ENCODE data around the gene KRT75. TPM values are rescaled to one million over a fixed set of nuclear protein-coding genes. Genes with fewer than 3 reads are reported as not detected.

The KRT75 gene
- total RNA-seq, 4 donors from 2014 or later, result not detected

DNA sequence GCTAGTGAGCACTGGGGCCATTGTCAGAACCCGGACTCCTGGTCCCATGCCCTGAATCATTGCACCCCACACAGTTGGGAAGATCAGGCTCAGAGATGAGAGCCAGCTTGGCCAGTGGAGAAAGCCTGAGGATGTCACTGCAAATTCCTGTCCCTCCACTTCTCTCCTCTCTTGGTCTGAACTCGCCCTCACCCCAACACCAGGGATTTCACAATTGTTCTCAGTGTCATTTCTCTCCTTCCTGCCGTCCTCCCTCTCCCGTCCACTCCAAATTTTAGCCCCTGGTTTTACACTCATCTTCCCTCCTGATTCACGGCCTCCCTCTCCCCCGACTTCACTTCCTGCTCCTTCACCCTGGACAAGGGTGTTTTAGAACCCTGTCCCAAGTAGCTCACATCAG, 11.1 kb downstream of the KRT75 start:
- Histone ChIP-seq H3K27ac (peak overlapping the region; percentile 33 to 79 (median 60)), H3K4me1 (peaks cover 0 to 13% (median 5%) of the 10 kb centered on the region in 4 donors)

DNA sequence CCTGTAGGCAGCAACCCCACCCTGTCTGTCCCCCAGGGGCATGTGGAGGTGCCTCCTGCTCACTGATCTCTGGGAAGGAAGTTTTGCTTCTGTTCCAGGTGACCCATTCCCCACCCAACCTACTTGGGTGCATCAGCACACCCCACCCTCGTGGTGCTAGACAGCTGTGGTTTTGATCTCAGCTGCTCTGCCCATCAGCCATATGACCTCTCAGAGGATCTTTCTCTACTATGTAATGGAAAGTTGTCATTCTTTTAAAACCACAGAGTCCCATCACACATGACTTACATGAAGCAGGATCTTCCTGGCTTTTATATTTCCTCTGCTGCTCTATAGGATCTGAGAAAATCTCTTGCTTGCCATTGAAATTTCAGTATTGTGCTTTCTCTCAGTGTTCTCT, 14.5 kb downstream of the KRT75 start:
- Histone ChIP-seq H3K27ac (no peak overlapping the region), H3K9me3 (no peaks in the 10 kb centered on the region), H3K27me3 (no peaks in the 10 kb centered on the region), H3K4me1 (peaks cover 0 to 19% (median 8%) of the 10 kb centered on the region in 4 donors), H3K36me3 (no peaks in the 10 kb centered on the region), H3K4me3 (no peak overlapping the region)
- DNase-seq, result no peak
- intact Hi-C loops (cut with DNase I; ENCODE audit: low total_unique reads) (no loop called here), in situ Hi-C loops (cut with MboI; ENCODE audit: low pct_ligation_motif_present in 1 of 4, low pct_unique_long_range_greater_than_20kb in 1 of 4, low sequenced_read_pairs in 3 of 4) (no loop called here)
- 53% methylated on average over 1 of the region's 1 CpG; no CpG with 5 or more reads in 1 of the 2 donors for WGBS, 2 donors (ENCODE audit: low coverage in 1 of 2)
- TF ChIP-seq, protein P1, sequence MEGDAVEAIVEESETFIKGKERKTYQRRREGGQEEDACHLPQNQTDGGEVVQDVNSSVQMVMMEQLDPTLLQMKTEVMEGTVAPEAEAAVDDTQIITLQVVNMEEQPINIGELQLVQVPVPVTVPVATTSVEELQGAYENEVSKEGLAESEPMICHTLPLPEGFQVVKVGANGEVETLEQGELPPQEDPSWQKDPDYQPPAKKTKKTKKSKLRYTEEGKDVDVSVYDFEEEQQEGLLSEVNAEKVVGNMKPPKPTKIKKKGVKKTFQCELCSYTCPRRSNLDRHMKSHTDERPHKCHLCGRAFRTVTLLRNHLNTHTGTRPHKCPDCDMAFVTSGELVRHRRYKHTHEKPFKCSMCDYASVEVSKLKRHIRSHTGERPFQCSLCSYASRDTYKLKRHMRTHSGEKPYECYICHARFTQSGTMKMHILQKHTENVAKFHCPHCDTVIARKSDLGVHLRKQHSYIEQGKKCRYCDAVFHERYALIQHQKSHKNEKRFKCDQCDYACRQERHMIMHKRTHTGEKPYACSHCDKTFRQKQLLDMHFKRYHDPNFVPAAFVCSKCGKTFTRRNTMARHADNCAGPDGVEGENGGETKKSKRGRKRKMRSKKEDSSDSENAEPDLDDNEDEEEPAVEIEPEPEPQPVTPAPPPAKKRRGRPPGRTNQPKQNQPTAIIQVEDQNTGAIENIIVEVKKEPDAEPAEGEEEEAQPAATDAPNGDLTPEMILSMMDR (IDR thresholded peaks at IDR 0.05), result no peak
- TF ChIP-seq POLR2A (IDR thresholded peaks at IDR 0.05) (no peak), POLR2AphosphoS5 (IDR thresholded peaks at IDR 0.05) (no peak), EP300 (IDR thresholded peaks at IDR 0.05; ENCODE audit: low read depth) (no peak)

More for the DNA sequence above, 11.1 kb downstream of the KRT75 start:
- no peak for DNase-seq
- in situ Hi-C loops (cut with MboI; ENCODE audit: low pct_ligation_motif_present in 1 of 4, low pct_unique_long_range_greater_than_20kb in 1 of 4, low sequenced_read_pairs in 3 of 4) (no loop called here), intact Hi-C loops (cut with DNase I; ENCODE audit: low total_unique reads) (no loop called here)
- Histone ChIP-seq H3K27me3 (no peaks in the 10 kb centered on the region), H3K4me3 (no peak overlapping the region), H3K36me3 (no peaks in the 10 kb centered on the region), H3K9me3 (no peaks in the 10 kb centered on the region)
- TF ChIP-seq EP300 (IDR thresholded peaks at IDR 0.05; ENCODE audit: low read depth), result no peak
- TF ChIP-seq POLR2AphosphoS5 (IDR thresholded peaks at IDR 0.05), result no peak
- TF ChIP-seq POLR2A (IDR thresholded peaks at IDR 0.05), result no peak
- TF ChIP-seq, protein P1 (IDR thresholded peaks at IDR 0.05), result no peak
- 60 to 73% methylated on average over 2 to 6 of the region's 6 CpGs for WGBS, 2 donors (ENCODE audit: low coverage in 1 of 2)

DNA sequence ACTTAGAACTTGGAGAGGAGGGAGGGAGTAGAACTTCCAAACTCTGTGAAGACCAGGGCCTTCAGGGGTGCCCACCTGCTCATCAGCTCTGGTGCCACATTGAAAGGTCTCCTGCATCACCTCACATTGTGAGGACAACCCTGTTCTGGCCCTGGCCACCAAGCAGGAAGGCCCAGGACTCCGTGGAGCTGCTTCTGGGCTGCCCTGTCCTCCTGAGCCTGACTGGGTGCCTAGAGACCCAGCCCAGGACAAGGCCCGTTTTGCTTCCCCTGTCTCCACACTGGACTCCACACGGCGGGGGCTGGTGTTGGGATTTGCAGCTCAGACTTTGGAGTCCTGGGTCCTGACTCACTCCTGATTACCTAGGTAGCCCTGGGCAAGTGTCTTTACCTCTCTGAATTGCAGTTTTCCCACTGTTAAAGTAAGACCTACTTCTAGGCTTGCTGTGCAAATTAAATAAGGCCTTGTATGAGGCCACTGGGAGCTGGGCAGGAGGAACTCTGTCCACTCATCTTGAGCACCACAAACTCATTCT, 15.5 kb downstream of the KRT75 start:
- intact Hi-C loops (cut with DNase I; ENCODE audit: low total_unique reads) (no loop called here), in situ Hi-C loops (cut with MboI; ENCODE audit: low pct_ligation_motif_present in 1 of 4, low pct_unique_long_range_greater_than_20kb in 1 of 4, low sequenced_read_pairs in 3 of 4) (no loop called here)
- Histone ChIP-seq H3K27ac (no peak overlapping the region), H3K27me3 (no peaks in the 10 kb centered on the region), H3K36me3 (no peaks in the 10 kb centered on the region), H3K4me3 (no peak overlapping the region), H3K9me3 (no peaks in the 10 kb centered on the region), H3K4me1 (peaks cover 0 to 16% (median 6%) of the 10 kb centered on the region in 4 donors)
- no peak for DNase-seq
- WGBS, 2 donors (ENCODE audit: low coverage in 1 of 2), result 91% methylated on average over 4 of the region's 4 CpGs; no CpG with 5 or more reads in 1 of the 2 donors
- no peak for TF ChIP-seq POLR2AphosphoS5 (IDR thresholded peaks at IDR 0.05)
- TF ChIP-seq POLR2A (IDR thresholded peaks at IDR 0.05), result no peak
- no peak for TF ChIP-seq EP300 (IDR thresholded peaks at IDR 0.05; ENCODE audit: low read depth)
- TF ChIP-seq, protein P1 (IDR thresholded peaks at IDR 0.05), result no peak

DNA sequence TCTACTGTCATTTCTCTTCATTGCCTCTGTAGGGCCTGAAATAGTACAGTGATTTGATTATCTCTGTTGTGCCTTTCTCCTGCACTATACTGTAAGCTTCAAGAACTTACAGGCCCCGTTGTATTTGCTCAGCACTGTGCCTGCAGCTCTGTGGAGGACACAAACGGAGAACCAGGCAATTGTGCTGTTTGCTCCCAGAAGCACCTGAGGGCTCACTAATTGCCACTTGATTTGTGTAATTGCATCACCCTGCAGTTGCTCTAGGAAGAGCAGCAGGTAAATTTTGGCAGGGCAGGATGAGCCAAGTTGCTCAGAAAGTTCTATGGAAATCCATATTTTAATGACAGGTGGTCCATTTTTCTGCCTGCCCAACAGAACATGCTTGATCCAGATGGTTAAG, 16.4 kb downstream of the KRT75 start:
- H3K36me3 ChIP-seq, result no peaks in the 10 kb centered on the region
- no peak overlapping the region for H3K4me3 ChIP-seq
- peak overlapping the region in 1 of 4 donors; percentile 38 for H3K27ac ChIP-seq
- TF ChIP-seq POLR2A (IDR thresholded peaks at IDR 0.05) (no peak), POLR2AphosphoS5 (IDR thresholded peaks at IDR 0.05) (no peak), EP300 (IDR thresholded peaks at IDR 0.05; ENCODE audit: low read depth) (no peak)
- TF ChIP-seq, protein P1 (IDR thresholded peaks at IDR 0.05), result no peak
- H3K27me3 ChIP-seq, result no peaks in the 10 kb centered on the region
- intact Hi-C loops (cut with DNase I; ENCODE audit: low total_unique reads), result no loop called here
- H3K9me3 ChIP-seq, result no peaks in the 10 kb centered on the region
- WGBS, 2 donors (ENCODE audit: low coverage in 1 of 2), result 71 to 86% methylated on average over 2 of the region's 2 CpGs
- peaks cover 0 to 14% (median 0%) of the 10 kb centered on the region in 4 donors for H3K4me1 ChIP-seq
- no peak for DNase-seq
- in situ Hi-C loops (cut with MboI; ENCODE audit: low pct_ligation_motif_present in 1 of 4, low pct_unique_long_range_greater_than_20kb in 1 of 4, low sequenced_read_pairs in 3 of 4), result no loop called here

Measured in transverse colon (tissue), 4 donors.